ENCODE results near the gene CSF1. TPM values are rescaled to one million over a fixed set of nuclear protein-coding genes. Genes with fewer than 3 reads are reported as not detected.

Gene CSF1
- total RNA-seq, 1 experiment from 2014 or later: 3.0 TPM

DNA sequence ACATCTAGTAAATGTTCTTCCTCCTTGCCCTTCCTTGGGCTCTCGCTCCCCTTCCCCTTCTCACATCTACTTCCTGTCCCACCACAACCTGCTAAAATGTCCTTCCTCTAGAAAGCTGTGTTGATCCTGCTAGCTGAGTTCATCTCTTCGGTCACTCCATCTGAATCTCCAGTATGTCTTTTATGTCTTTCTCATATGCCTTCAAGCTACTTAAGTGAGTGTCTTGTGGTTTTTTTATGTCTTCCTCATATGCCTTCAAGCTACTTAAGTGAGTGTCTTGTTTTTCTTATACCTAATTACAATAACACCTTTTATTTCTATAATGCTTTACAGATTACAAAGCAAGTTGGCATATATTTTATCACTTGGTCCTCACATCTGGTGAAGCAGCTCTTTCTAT is 33.9 kb downstream of the CSF1 start (continued):
- TF ChIP-seq CTCF (IDR thresholded peaks at IDR 0.05 in 2 of 3, conservative IDR thresholded peaks at IDR 0.05 in 1 of 3; ENCODE audit: borderline replicate concordance in 1 of 3, insufficient read depth in 1 of 3, low read depth in 2 of 3, low read length in 2 of 3) (no peak), ELF1 (IDR thresholded peaks at IDR 0.05; ENCODE audit: borderline replicate concordance, low read depth) (no peak), EGR1 (IDR thresholded peaks at IDR 0.05; ENCODE audit: low read depth) (no peak)
- TF ChIP-seq, protein P1, sequence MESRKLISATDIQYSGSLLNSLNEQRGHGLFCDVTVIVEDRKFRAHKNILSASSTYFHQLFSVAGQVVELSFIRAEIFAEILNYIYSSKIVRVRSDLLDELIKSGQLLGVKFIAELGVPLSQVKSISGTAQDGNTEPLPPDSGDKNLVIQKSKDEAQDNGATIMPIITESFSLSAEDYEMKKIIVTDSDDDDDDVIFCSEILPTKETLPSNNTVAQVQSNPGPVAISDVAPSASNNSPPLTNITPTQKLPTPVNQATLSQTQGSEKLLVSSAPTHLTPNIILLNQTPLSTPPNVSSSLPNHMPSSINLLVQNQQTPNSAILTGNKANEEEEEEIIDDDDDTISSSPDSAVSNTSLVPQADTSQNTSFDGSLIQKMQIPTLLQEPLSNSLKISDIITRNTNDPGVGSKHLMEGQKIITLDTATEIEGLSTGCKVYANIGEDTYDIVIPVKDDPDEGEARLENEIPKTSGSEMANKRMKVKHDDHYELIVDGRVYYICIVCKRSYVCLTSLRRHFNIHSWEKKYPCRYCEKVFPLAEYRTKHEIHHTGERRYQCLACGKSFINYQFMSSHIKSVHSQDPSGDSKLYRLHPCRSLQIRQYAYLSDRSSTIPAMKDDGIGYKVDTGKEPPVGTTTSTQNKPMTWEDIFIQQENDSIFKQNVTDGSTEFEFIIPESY (IDR thresholded peaks at IDR 0.05; ENCODE audit: extremely low read depth, insufficient replicate concordance, low read length): no peak

DNA sequence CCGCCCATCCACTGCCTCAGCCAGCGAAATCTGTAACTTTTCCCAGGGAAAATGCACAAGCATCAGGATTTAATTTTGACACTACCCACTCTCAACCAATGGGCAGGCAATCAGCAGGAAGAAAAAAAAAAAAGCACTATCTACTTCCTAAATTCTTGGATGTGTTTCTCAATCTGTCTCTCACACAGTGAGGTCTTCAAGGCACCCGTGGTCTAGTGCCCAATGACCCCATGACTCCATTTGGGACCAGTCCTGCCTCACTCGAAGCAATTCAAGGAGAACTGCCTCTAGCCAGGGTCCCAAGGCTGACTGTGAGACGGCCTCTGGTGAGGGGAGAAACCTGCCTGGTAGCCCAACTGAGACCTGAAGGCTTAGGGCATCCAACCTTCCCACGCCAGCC is 35.9 kb downstream of the CSF1 start:
- ATAC-seq: no peak
- CTCF ChIA-PET: interaction anchor here (2.3 kb wide), 1 partner anchor 38 kb away, joined by 10 read pairs; the partner anchor contains the start of gene AHCYL1
- TF ChIP-seq EZH2phosphoT487 (IDR thresholded peaks at IDR 0.05; ENCODE audit: borderline replicate concordance) (no peak), SP1 (IDR thresholded peaks at IDR 0.05; ENCODE audit: low read depth) (no peak), EZH2 (IDR thresholded peaks at IDR 0.05) (no peak), FOSL1 (IDR thresholded peaks at IDR 0.05; ENCODE audit: low read depth) (no peak), CTCF (IDR thresholded peaks at IDR 0.05 in 2 of 3, conservative IDR thresholded peaks at IDR 0.05 in 1 of 3; ENCODE audit: borderline replicate concordance in 1 of 3, insufficient read depth in 1 of 3, low read depth in 2 of 3, low read length in 2 of 3) (no peak)
- TF ChIP-seq, protein P2, sequence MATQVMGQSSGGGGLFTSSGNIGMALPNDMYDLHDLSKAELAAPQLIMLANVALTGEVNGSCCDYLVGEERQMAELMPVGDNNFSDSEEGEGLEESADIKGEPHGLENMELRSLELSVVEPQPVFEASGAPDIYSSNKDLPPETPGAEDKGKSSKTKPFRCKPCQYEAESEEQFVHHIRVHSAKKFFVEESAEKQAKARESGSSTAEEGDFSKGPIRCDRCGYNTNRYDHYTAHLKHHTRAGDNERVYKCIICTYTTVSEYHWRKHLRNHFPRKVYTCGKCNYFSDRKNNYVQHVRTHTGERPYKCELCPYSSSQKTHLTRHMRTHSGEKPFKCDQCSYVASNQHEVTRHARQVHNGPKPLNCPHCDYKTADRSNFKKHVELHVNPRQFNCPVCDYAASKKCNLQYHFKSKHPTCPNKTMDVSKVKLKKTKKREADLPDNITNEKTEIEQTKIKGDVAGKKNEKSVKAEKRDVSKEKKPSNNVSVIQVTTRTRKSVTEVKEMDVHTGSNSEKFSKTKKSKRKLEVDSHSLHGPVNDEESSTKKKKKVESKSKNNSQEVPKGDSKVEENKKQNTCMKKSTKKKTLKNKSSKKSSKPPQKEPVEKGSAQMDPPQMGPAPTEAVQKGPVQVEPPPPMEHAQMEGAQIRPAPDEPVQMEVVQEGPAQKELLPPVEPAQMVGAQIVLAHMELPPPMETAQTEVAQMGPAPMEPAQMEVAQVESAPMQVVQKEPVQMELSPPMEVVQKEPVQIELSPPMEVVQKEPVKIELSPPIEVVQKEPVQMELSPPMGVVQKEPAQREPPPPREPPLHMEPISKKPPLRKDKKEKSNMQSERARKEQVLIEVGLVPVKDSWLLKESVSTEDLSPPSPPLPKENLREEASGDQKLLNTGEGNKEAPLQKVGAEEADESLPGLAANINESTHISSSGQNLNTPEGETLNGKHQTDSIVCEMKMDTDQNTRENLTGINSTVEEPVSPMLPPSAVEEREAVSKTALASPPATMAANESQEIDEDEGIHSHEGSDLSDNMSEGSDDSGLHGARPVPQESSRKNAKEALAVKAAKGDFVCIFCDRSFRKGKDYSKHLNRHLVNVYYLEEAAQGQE (IDR thresholded peaks at IDR 0.05; ENCODE audit: low read depth): no peak
- TF ChIP-seq, protein P1 (IDR thresholded peaks at IDR 0.05; ENCODE audit: extremely low read depth, insufficient replicate concordance, low read length): no peak
- TF ChIP-seq, protein P3, sequence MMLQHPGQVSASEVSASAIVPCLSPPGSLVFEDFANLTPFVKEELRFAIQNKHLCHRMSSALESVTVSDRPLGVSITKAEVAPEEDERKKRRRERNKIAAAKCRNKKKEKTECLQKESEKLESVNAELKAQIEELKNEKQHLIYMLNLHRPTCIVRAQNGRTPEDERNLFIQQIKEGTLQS (IDR thresholded peaks at IDR 0.05): no peak

More for the DNA sequence above, 35.9 kb downstream of the CSF1 start:
- Histone ChIP-seq H3K27ac (ENCODE audit: low read depth, low read length) (no peak overlapping the region), H3K4me3 (replicated peaks in 1 of 2; ENCODE audit: low read depth in 1 of 2, low read length in 2 of 2) (no peak overlapping the region), H3K36me3 (ENCODE audit: control insufficient read depth in 1 of 2, insufficient read depth in 2 of 2, low read length in 2 of 2) (no peaks in the 10 kb centered on the region), H3K9me2 (ENCODE audit: insufficient read depth) (no peaks in the 10 kb centered on the region), H3K4me2 (ENCODE audit: low read length) (no peak overlapping the region), H3K9me3 (ENCODE audit: control insufficient read depth in 1 of 2, insufficient read depth in 1 of 2, low read depth in 1 of 2, low read length in 2 of 2) (no peaks in the 10 kb centered on the region), H4K20me1 (ENCODE audit: insufficient read depth) (no peaks in the 10 kb centered on the region), H3K79me2 (ENCODE audit: insufficient read depth, low read length) (no peaks in the 10 kb centered on the region), H3K4me1 (ENCODE audit: control insufficient read depth in 1 of 2, insufficient read depth in 2 of 2, low read length in 2 of 2) (no peaks in the 10 kb centered on the region), H3K9ac (ENCODE audit: low read length) (no peak overlapping the region), H3K27me3 (ENCODE audit: insufficient read depth, low read length) (no peaks in the 10 kb centered on the region), H2AFZ (ENCODE audit: low read depth, low read length, poor library complexity, severe bottlenecking) (no peak overlapping the region)
- ChIA-PET POLR2A (no interaction called here), RAD21 (ENCODE audit: low non-redundant PET in 1 of 2, low total read pairs in 2 of 2, uncharacterized antibody in 2 of 2, unreplicated experiment in 2 of 2) (no interaction called here)
- intact Hi-C loops (cut with micrococcal nuclease): no loop called here
- DNase-seq (ENCODE audit: low read depth, low spot score): no peak
- BruUV-seq (replicated peaks): no TSS peak
